HG02759 (cell line): ENCODE measurements around the gene SIAH3.
"Not testable (repeated sequence)": the region's sequence is repeated elsewhere in the genome, so short reads cannot be mapped to it uniquely, and the experiment has no call there.

ENCODE experiments used
- ATAC-seq: cut with Tn5 transposase; IDR thresholded peaks from one replicate; pipeline ENCODE4 v1.9.1; 2021; ENCODE audit warnings: mild to moderate bottlenecking, moderate library complexity; ENCODE audit not compliant: unreplicated experiment

The SIAH3 gene

GRCh38 chr13:45784755-45785675 lies 66.5 kb downstream of the SIAH3 start:
- no peak for ATAC-seq

- ATAC-seq: no peak
Measured at GRCh38 chr13:45783346-45784043, 68.1 kb downstream of the SIAH3 start.

GRCh38 chr13:45782327-45783045 lies 69.1 kb downstream of the SIAH3 start:
- ATAC-seq: no peak

GRCh38 chr13:45781553-45782326 lies 69.8 kb downstream of the SIAH3 start:
- ATAC-seq: no peak

GRCh38 chr13:45779901-45780300 lies 71.7 kb downstream of the SIAH3 start:
- no peak for ATAC-seq

GRCh38 chr13:45778882-45779281 lies 72.7 kb downstream of the SIAH3 start:
- no peak for ATAC-seq

- no peak for ATAC-seq
Measured at GRCh38 chr13:45776748-45777147, 74.8 kb downstream of the SIAH3 start.

- no peak for ATAC-seq
Measured at GRCh38 chr13:45775401-45775963, 76.1 kb downstream of the SIAH3 start.

- no peak for ATAC-seq
Measured at GRCh38 chr13:45773944-45774343, 77.6 kb downstream of the SIAH3 start.

GRCh38 chr13:45773236-45773635 lies 78.3 kb downstream of the SIAH3 start:
- no peak for ATAC-seq

GRCh38 chr13:45770886-45771285 lies 80.7 kb downstream of the SIAH3 start:
- ATAC-seq: no peak

GRCh38 chr13:45768656-45769479 lies 82.7 kb downstream of the SIAH3 start:
- no peak for ATAC-seq

GRCh38 chr13:45765464-45765863 lies 86.1 kb downstream of the SIAH3 start:
- ATAC-seq: no peak

GRCh38 chr13:45763419-45763818 lies 88.1 kb downstream of the SIAH3 start:
- ATAC-seq: no peak

- ATAC-seq: not testable (repeated sequence)
Measured at GRCh38 chr13:45757589-45757988, 94.0 kb downstream of the SIAH3 start.

GRCh38 chr13:45756498-45756897 lies 95.1 kb downstream of the SIAH3 start:
- not testable (repeated sequence) for ATAC-seq

- no peak for ATAC-seq
Measured at GRCh38 chr13:45752510-45752909, 99.0 kb downstream of the SIAH3 start.

GRCh38 chr13:45751885-45752284 lies 99.7 kb downstream of the SIAH3 start:
- no peak for ATAC-seq

GRCh38 chr13:45750566-45750965 lies 101.0 kb downstream of the SIAH3 start:
- ATAC-seq: no peak
